IMR-90 (cell line): Measurements from ENCODE around the gene PNPLA1. TPM values are rescaled to one million over a fixed set of nuclear protein-coding genes. Genes with fewer than 3 reads are reported as not detected.

Experiments used
- CEBPB ChIP-seq: IDR thresholded peaks from 2 replicates; pipeline ENCODE4 v1.6.1; 2012; ENCODE audit warnings: low read depth, low read length, improper control_type of control experiment
- CHD1 ChIP-seq: IDR thresholded peaks from 2 replicates; pipeline ENCODE4 v1.6.1; 2012; ENCODE audit warnings: low read depth, low read length, improper control_type of control experiment
- MAFK ChIP-seq: IDR thresholded peaks from 2 replicates; pipeline ENCODE4 v1.6.1; 2012; ENCODE audit warnings: low read depth, low read length, improper control_type of control experiment
- NFE2L2 ChIP-seq: fragments of 150-350 bp; IDR thresholded peaks from 2 replicates; pipeline ENCODE4 v1.6.1; 2016; ENCODE audit warnings: low read depth, mild to moderate bottlenecking, low read length
- POLR2A ChIP-seq: IDR thresholded peaks from 2 replicates; pipeline ENCODE4 v1.6.1; 2012; ENCODE audit warnings: mild to moderate bottlenecking, low read depth, low read length
- RCOR1 ChIP-seq: IDR thresholded peaks from 2 replicates; pipeline ENCODE4 v1.6.1; 2012; ENCODE audit warnings: mild to moderate bottlenecking, low read length, improper control_type of control experiment; ENCODE audit not compliant: insufficient replicate concordance
- SMC3 ChIP-seq: fragments of 150-350 bp; IDR thresholded peaks from 2 replicates; pipeline ENCODE4 v1.6.1; 2016; ENCODE audit warnings: low read depth, mild to moderate bottlenecking, antibody characterized with exemption, low read length, moderate library complexity
- polyA plus RNA-seq, 3 experiments: library from polyadenylated mRNA; depleted of rRNA; stranded (reverse); fragments of >200 nt; gene quantifications; 2 replicates each; pipeline ENCODE4 v1.2.3, GENCODE V29; 2012; ENCODE audit warnings: low replicate concordance in 1 of 3
- total RNA-seq: library from RNA; depleted of rRNA; stranded (reverse); fragments of >200 nt; gene quantifications from 2 replicates; pipeline ENCODE4 v1.2.3, GENCODE V29; 2012

Gene PNPLA1
- total and polyA plus RNA-seq, 2 of the 4 experiments (the other 2 are of a cell fraction) = not detected

DNA sequence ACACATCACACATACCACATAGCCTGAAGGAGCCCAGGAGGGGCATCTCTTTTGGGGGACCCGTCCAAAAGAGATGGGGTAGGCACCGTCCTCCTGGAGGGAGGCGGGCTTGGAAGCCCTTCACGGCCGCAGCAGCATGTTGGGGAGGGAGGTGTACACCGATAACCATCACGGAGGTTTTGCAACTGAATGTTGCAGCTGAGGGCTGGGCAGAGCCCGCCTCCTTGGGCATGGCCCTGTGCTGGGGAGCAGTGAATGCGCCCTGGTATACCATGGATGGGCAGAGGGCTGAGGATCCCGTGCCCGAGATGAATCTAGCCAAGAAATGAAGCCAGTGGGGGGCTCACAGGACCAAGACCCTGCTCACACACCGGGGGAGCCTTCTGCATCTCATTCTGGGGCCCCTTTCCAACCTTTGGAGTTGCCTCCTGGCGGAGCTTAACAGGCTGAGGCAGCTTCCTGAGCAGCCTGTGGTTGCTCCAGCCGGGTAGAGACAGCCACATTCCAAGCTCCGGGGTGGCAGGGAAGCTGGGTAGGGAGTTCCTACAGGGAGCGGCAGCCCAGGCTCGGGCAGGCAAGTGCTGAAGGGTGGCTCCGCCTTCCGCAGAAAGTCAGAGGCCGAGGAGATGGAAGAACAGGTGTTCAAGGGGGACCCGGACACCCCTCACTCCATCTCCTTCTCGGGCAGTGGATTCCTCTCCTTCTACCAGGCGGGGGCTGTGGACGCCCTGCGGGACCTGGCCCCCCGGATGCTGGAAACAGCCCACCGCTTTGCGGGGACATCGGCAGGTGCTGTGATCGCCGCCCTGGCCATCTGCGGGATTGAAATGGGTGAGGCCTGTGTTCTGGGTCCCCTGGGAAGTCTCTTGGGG lies at the start of gene PNPLA1 (continued):
- TF ChIP-seq POLR2A (no peak), RCOR1 (no peak), NFE2L2 (no peak), MAFK (no peak), CHD1 (no peak), CEBPB (no peak), SMC3 (no peak)
